Naive B cell (primary cell): ENCODE results near the gene TDP2. TPM values are rescaled to one million over a fixed set of nuclear protein-coding genes. Genes with fewer than 3 reads are reported as not detected.
"Not testable (repeated sequence)": the region's sequence is repeated elsewhere in the genome, so short reads cannot be mapped to it uniquely, and the experiment has no call there.

ENCODE experiments used
- ATAC-seq, 2 donors: fragments of 150-1000 bp; cut with Tn5 transposase; 2 replicates each; pipeline ENCODE4 v1.10.0; 2021; ENCODE audit warnings: low read depth in 2 of 2, mild to moderate bottlenecking in 2 of 2, moderate library complexity in 2 of 2
- DNase-seq: peaks from one replicate; pipeline ENCODE4 v3.0.0; 2022
- H3K27ac Mint-ChIP-seq, 6 donors: one replicate each; pipeline ENCODE4 v1.8.0; 2020 to 2022; ENCODE audit warnings: mild to moderate bottlenecking in 6 of 6, mixed read lengths in 6 of 6, moderate library complexity in 5 of 6, inconsistent platforms in 2 of 6
- H3K27me3 Mint-ChIP-seq, 3 donors: one replicate each; pipeline ENCODE4 v1.8.0; 2021 to 2022; ENCODE audit warnings: mixed read lengths in 3 of 3, mild to moderate bottlenecking in 1 of 3
- H3K36me3 Mint-ChIP-seq, 2 donors: one replicate each; pipeline ENCODE4 v1.8.0; 2020 to 2022; ENCODE audit warnings: mixed read lengths in 2 of 2, inconsistent platforms in 1 of 2, mild to moderate bottlenecking in 1 of 2
- H3K4me1 Mint-ChIP-seq, 3 donors: one replicate each; pipeline ENCODE4 v1.8.0; 2020 to 2022; ENCODE audit warnings: mixed read lengths in 3 of 3, inconsistent platforms in 1 of 3, mild to moderate bottlenecking in 1 of 3, moderate library complexity in 1 of 3
- H3K4me3 Mint-ChIP-seq, 8 donors: one replicate each; pipeline ENCODE4 v1.8.0; 2020 to 2022; ENCODE audit warnings: mild to moderate bottlenecking in 8 of 8, mixed read lengths in 8 of 8, moderate library complexity in 8 of 8, inconsistent platforms in 2 of 8
- H3K9me3 Mint-ChIP-seq, 7 donors: one replicate each; pipeline ENCODE4 v1.8.0; 2020 to 2022; ENCODE audit warnings: mixed read lengths in 7 of 7, mild to moderate bottlenecking in 5 of 7, inconsistent platforms in 2 of 7, moderate library complexity in 1 of 7
- polyA plus RNA-seq, 6 donors: library from polyadenylated mRNA; unstranded; fragments of 300-500 nt; fragmentation: Illumina TruSeq; gene quantifications; one replicate each; pipeline ENCODE4 v1.2.3, GENCODE V29; 2021; ENCODE audit warnings: low read depth in 6 of 6

TDP2 gene
- polyA plus RNA-seq, 6 donors from 2014 or later, result 14.9 to 48.7 (median 32.0) TPM

- H3K4me1 Mint-ChIP-seq, result peaks cover 15 to 20% (median 17%) of the 10 kb centered on the region in 3 donors
- H3K36me3 Mint-ChIP-seq, result peaks cover 16 to 19% of the 10 kb centered on the region in 2 donors
- ATAC-seq (no peak), DNase-seq (no peak)
- H3K27ac Mint-ChIP-seq, result no peak overlapping the region
- no peak overlapping the region for H3K4me3 Mint-ChIP-seq
- H3K9me3 Mint-ChIP-seq, result no peaks in the 10 kb centered on the region
- no peaks in the 10 kb centered on the region for H3K27me3 Mint-ChIP-seq
Measured at GRCh38 chr6:24658573-24659560, 7.8 kb downstream of the TDP2 start.

- DNase-seq (no peak), ATAC-seq (no peak)
- peak overlapping the region; percentile 17 to 95 (median 56) for H3K27ac Mint-ChIP-seq
- no peaks in the 10 kb centered on the region for H3K27me3 Mint-ChIP-seq
- peaks cover 13 to 16% (median 14%) of the 10 kb centered on the region in 3 donors for H3K4me1 Mint-ChIP-seq
- peaks cover 11 to 27% of the 10 kb centered on the region in 2 donors for H3K36me3 Mint-ChIP-seq
- no peaks in the 10 kb centered on the region for H3K9me3 Mint-ChIP-seq
- no peak overlapping the region for H3K4me3 Mint-ChIP-seq
Measured at GRCh38 chr6:24655215-24655614, 11.5 kb downstream of the TDP2 start.

GRCh38 chr6:24650365-24650764 lies 16.3 kb downstream of the TDP2 start:
- no peak overlapping the region for H3K4me3 Mint-ChIP-seq
- no peak for ATAC-seq
- DNase-seq, result no peak
- peaks cover 0 to 6% (median 0%) of the 10 kb centered on the region in 3 donors for H3K27me3 Mint-ChIP-seq
- peaks cover 5 to 27% of the 10 kb centered on the region in 2 donors for H3K36me3 Mint-ChIP-seq
- H3K9me3 Mint-ChIP-seq, result no peaks in the 10 kb centered on the region
- peaks cover 14 to 26% (median 20%) of the 10 kb centered on the region in 3 donors for H3K4me1 Mint-ChIP-seq
- peak overlapping the region in 4 of 6 donors; percentile 4 to 53 (median 18) for H3K27ac Mint-ChIP-seq

DNA sequence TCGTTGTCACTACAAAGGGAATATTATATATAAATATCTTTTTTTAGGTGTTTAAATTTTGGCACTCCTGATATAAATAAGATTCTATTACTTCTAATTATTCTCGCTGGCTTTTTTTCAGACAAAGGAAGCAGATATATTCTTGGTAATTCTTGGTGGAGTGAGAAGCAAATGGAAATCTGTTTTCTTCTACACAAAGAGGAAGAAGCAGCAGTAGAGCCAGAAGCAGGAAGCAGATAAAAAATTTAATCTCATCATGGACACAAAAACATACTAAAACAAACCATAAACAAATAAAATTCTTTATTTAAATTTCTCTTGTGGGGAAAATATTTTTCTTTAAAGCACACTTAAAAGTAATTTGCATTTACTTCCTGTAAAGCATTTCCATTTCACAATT lies 17.0 kb downstream of the TDP2 start:
- no peak for ATAC-seq
- H3K4me3 Mint-ChIP-seq, result no peak overlapping the region
- H3K36me3 Mint-ChIP-seq, result peaks cover 5 to 27% of the 10 kb centered on the region in 2 donors
- DNase-seq, result no peak
- H3K4me1 Mint-ChIP-seq, result peaks cover 18 to 29% (median 23%) of the 10 kb centered on the region in 3 donors
- peaks cover 0 to 6% (median 0%) of the 10 kb centered on the region in 3 donors for H3K27me3 Mint-ChIP-seq
- H3K9me3 Mint-ChIP-seq, result no peaks in the 10 kb centered on the region
- peak overlapping the region in 5 of 6 donors; percentile 26 to 82 (median 73) for H3K27ac Mint-ChIP-seq

DNA sequence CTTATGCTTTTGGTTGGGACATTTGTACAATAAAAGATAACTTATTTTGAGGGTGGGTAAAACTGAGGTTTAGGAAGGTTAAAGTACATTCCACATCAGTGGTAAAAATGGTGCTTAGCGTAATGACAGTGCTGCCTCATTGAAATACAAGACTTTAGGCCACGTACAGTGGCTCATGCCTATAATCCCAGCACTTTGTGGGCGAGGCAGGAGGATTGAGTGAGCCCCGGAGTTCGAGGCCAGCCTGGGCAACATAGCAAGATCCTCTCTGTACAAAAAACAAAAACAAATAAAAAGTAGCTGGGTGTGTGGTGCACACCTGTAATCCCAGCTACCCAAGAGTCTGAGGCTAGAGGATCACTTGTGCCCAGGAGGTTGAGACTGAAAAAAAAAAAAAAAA lies 18.4 kb downstream of the TDP2 start:
- peak overlapping the region in 2 of 6 donors; percentile 24 to 61 for H3K27ac Mint-ChIP-seq

DNA sequence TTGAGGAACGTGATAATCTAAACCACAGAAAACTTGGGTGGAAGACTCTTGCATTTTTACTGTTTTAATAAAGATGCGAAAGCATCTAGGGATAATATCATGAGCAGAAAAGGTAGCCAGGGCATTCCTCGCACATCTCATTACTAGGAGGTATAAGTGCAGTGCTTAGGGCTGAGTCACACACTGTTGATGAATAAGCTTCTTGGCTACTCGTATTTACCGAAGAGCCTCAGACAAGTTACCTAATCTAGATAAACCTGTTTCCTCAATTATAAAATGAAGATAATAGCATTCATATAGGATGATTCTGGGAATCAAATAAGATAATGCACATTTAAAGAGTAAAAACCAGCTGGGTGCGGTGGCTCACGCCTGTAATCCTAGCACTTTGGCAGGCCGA lies 19.9 kb downstream of the TDP2 start:
- peak overlapping the region; percentile 29 to 94 (median 86) for H3K4me3 Mint-ChIP-seq
- ATAC-seq, result no peak
- H3K27me3 Mint-ChIP-seq, result peaks cover under 1 to 6% (median under 1%) of the 10 kb centered on the region in 3 donors
- peak overlapping the region in 5 of 6 donors; percentile 91 to 99 (median 93) for H3K27ac Mint-ChIP-seq
- H3K36me3 Mint-ChIP-seq, result peaks cover 0 to 3% of the 10 kb centered on the region in 2 donors
- DNase-seq, result no peak
- no peaks in the 10 kb centered on the region for H3K9me3 Mint-ChIP-seq
- peaks cover 15 to 29% (median 19%) of the 10 kb centered on the region in 3 donors for H3K4me1 Mint-ChIP-seq

More for the DNA sequence above, 18.4 kb downstream of the TDP2 start:
- no peak for DNase-seq
- Mint-ChIP-seq H3K36me3 (peaks cover 0 to 17% of the 10 kb centered on the region in 2 donors), H3K9me3 (no peaks in the 10 kb centered on the region), H3K27me3 (peaks cover 0 to 6% (median 0%) of the 10 kb centered on the region in 3 donors), H3K4me3 (peak overlapping the region in 1 of 8 donors; percentile 15), H3K4me1 (peaks cover 18 to 29% (median 23%) of the 10 kb centered on the region in 3 donors)
- no peak for ATAC-seq

DNA sequence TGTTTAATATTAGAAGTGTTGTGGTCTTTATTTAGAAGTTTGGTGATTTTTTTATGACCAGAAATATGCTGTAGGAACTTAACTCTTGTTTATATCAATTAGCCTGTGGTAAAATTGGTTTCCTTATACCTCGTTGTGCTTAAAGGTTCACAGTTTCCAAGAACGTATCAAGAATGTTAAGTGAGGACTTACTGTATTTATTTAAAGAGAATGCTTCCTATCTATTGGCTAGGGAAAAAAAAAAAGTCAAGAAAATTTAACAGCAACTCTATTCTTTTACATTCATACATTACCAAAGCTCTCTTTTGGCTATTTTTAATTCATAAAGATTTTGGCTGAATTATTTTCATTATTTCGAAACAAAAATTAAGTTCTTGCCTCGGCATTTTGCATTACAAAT lies 22.3 kb downstream of the TDP2 start:
- DNase-seq, result no peak
- Mint-ChIP-seq H3K27ac (no peak overlapping the region), H3K36me3 (no peaks in the 10 kb centered on the region), H3K4me3 (no peak overlapping the region), H3K27me3 (peaks cover 11 to 17% (median 16%) of the 10 kb centered on the region in 3 donors), H3K9me3 (peaks cover 0 to 2% (median 0%) of the 10 kb centered on the region in 7 donors), H3K4me1 (peaks cover 14 to 22% (median 17%) of the 10 kb centered on the region in 3 donors)
- no peak for ATAC-seq

- peak overlapping the region in 1 of 6 donors; percentile 37 for H3K27ac Mint-ChIP-seq
- no peaks in the 10 kb centered on the region for H3K36me3 Mint-ChIP-seq
- H3K9me3 Mint-ChIP-seq, result peaks cover 0 to 6% (median 0%) of the 10 kb centered on the region in 7 donors
- H3K4me3 Mint-ChIP-seq, result no peak overlapping the region
- H3K4me1 Mint-ChIP-seq, result peaks cover 14 to 19% (median 17%) of the 10 kb centered on the region in 3 donors
- no peak for ATAC-seq
- DNase-seq, result no peak
- peaks cover 11 to 17% (median 16%) of the 10 kb centered on the region in 3 donors for H3K27me3 Mint-ChIP-seq
Measured at GRCh38 chr6:24643920-24644319, 22.8 kb downstream of the TDP2 start.

DNA sequence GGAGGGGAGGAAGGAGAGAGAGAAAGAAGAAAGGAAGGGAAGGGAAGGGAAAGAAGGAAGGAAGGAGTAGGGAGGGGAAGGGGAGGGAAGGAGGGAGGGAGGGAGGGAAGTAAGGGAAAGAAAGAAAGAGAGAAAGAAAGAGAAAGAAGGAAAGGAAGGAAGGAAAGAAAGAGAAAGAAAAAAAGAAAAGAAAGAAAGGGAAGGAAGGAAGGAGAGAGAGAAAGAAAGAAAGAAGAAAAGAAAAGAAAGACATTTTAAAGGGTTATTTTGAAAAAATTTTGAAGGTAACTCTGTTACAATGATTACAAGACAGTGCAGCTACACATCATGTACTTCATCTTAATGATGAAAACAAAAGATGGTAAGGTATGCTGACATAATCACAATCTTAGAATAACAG lies 24.6 kb downstream of the TDP2 start:
- ATAC-seq (no peak), DNase-seq (no peak)
- peak overlapping the region in 1 of 6 donors; percentile 72 for H3K27ac Mint-ChIP-seq
- peaks cover 0 to 9% (median 2%) of the 10 kb centered on the region in 7 donors for H3K9me3 Mint-ChIP-seq
- no peaks in the 10 kb centered on the region for H3K36me3 Mint-ChIP-seq
- H3K27me3 Mint-ChIP-seq, result peaks cover 11 to 17% (median 16%) of the 10 kb centered on the region in 3 donors
- peaks cover 14 to 17% (median 15%) of the 10 kb centered on the region in 3 donors for H3K4me1 Mint-ChIP-seq
- H3K4me3 Mint-ChIP-seq, result no peak overlapping the region

DNA sequence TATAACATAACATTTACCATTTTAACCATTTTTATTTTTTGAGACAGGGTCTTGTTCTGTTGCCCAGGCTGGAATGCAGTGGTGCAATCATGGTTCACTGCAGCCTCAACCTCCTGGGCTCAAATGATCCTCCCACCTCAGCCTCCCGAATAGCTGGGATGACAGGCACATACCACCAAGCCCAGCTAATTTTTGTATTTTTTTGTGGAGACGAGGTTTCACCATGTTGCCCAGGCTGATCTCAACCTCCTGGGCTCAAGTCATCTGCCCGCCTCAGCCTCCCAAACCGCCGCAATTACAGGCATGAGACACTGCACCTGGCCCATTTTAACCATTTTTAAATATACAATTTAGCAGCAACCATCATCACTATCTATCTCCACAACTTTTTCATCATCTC lies 26.1 kb downstream of the TDP2 start:
- Mint-ChIP-seq H3K27ac (peak overlapping the region in 1 of 6 donors; percentile 65), H3K27me3 (peaks cover 16 to 26% (median 18%) of the 10 kb centered on the region in 3 donors), H3K9me3 (peaks cover 0 to 15% (median 2%) of the 10 kb centered on the region in 7 donors)
- H3K36me3 Mint-ChIP-seq, ATAC-seq, H3K4me3 Mint-ChIP-seq, DNase-seq, H3K4me1 Mint-ChIP-seq: not testable (repeated sequence)

DNA sequence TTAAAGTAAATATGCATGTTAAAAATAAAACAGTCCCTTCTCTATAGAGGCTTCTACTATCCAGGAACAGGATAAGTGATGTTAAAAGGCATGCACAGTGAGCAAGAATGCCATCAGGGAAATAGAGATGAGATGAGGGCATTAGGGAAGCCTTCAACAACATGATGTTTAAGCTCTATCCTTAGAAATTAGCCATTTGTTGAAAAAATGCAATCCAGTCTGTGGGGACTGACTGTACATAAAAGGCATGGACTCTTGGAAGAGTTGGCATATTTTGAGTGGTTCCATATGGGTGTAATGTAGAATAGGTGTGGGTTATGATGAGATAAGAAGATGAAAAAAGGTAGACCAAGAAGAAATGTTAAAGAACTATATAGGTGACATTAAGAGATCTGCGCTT lies 26.5 kb downstream of the TDP2 start:
- Mint-ChIP-seq H3K36me3 (no peaks in the 10 kb centered on the region), H3K27me3 (peaks cover 16 to 24% (median 19%) of the 10 kb centered on the region in 3 donors), H3K27ac (no peak overlapping the region), H3K9me3 (peaks cover 0 to 15% (median 2%) of the 10 kb centered on the region in 7 donors), H3K4me3 (no peak overlapping the region), H3K4me1 (peaks cover 2 to 3% (median 3%) of the 10 kb centered on the region in 3 donors)
- ATAC-seq, result no peak
- DNase-seq, result no peak

GRCh38 chr6:24636681-24637080 lies 30.0 kb downstream of the TDP2 start:
- H3K4me1 Mint-ChIP-seq, result no peaks in the 10 kb centered on the region
- H3K27me3 Mint-ChIP-seq, result peaks cover 25 to 34% (median 29%) of the 10 kb centered on the region in 3 donors
- no peak for ATAC-seq
- H3K4me3 Mint-ChIP-seq, result no peak overlapping the region
- H3K9me3 Mint-ChIP-seq, result peaks cover 0 to 15% (median 4%) of the 10 kb centered on the region in 7 donors
- no peak overlapping the region for H3K27ac Mint-ChIP-seq
- no peaks in the 10 kb centered on the region for H3K36me3 Mint-ChIP-seq
- no peak for DNase-seq

- ATAC-seq (no peak), DNase-seq (no peak)
- H3K27ac Mint-ChIP-seq, result no peak overlapping the region
Measured at GRCh38 chr6:24632573-24632972, 34.1 kb downstream of the TDP2 start.

More at GRCh38 chr6:24632573-24632972, 34.1 kb downstream of the TDP2 start:
- H3K4me1 Mint-ChIP-seq, result no peaks in the 10 kb centered on the region
- no peak overlapping the region for H3K4me3 Mint-ChIP-seq
- H3K9me3 Mint-ChIP-seq, result peaks cover 0 to 11% (median 0%) of the 10 kb centered on the region in 7 donors
- H3K36me3 Mint-ChIP-seq, result no peaks in the 10 kb centered on the region
- H3K27me3 Mint-ChIP-seq, result peaks cover 10 to 23% (median 19%) of the 10 kb centered on the region in 3 donors
